Muscle of arm (tissue), 12 donors: ENCODE data around the gene CACNB1. TPM values are rescaled to one million over a fixed set of nuclear protein-coding genes. Genes with fewer than 3 reads are reported as not detected.

ENCODE experiments used
- DNase-seq: peaks from one replicate; pipeline ENCODE4 v3.0.0-alpha.2; 2013
- polyA plus RNA-seq, 12 donors: library from polyadenylated mRNA; unstranded; fragments of 120-200 nt; gene quantifications; one replicate each; pipeline ENCODE4 v1.2.1, GENCODE V29; 2013; ENCODE audit not compliant: insufficient read length in 12 of 12

Gene CACNB1
- polyA plus RNA-seq, 12 donors: 97.2 to 262 (median 162) TPM; not detected in 1

DNA sequence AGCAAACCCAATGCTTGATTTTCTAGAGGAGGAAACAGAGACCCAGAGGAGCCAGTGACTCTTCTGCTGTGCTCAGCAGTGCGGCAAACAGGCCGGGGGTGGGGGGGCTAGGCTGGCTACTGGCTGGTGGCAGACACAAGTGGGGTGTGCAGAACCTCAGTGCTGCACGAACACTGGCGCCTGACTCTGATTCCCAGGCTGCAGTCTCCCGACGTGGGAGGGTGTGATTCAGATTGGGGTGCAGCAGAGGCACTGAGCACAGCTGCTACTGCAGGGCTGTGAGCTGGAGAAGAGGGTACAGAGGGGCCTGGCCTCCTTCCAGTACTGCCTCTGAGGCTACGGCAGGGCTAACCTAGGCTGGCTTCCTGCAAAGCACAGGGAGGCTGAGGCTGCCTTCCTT lies 10.7 kb upstream of the CACNB1 start:
- no peak for DNase-seq

DNA sequence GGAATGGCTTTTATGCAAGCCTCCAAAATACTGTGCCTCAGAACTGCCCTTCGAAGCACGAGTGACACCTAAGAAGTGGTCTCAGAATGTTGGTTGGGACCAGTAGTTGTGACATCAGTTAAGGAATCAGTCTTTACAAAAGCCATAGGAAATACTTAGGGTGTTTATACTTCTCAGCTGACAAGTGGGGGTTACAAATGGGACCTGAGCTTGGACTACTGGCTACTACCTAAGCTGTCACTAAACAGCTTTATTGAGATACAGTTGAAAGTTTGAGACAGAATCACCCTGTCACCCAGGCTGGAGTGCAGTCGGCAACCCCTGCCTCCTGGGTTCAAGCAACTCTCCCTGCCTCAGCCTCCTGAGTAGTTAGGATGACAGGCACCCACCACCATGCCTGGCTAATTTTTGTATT lies 7.7 kb upstream of the CACNB1 start:
- DNase-seq: no peak

DNA sequence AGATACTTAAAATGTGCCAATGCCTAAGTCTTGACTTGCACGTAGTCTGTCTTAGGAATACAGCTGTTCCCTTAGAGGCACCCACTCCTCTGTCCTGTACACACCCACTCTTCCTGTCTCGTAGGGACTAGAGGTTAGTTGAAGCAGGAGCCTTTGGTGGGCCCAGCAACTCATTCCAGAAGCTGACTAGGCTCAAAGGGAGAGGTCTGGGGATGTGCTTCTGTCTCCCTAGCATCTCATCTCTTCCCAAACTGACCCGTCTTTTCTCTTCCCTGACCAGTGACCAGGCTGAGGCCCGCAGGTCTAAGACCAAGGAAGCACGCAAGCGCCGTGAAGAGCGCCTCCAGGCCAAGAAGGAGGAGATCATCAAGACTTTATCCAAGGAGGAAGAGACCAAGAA lies 6.8 kb upstream of the CACNB1 start:
- DNase-seq: no peak

DNA sequence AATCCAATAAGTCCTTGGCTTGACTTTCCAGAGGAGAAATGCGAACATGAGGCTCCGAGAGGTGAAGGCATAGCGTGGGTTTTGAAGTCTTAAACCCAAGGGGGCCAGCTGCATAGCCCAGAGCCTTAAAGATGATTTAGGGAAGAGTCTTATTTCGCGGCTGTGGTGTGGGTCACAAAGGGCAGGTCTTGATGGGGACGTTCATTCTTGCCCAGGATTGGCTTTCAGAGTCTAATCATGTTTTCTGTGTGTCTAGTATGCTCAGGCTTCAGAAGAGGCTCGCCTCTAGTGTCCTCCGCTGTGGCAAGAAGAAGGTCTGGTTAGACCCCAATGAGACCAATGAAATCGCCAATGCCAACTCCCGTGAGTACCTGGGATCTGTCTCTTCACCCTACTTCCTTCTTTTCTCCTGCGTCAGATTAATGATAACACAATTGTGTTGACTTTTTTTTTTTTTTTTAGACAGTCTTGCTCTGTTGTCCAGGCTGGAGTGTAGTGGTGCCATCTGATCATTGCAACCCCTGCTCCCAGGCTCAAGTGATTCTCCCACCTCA lies 3.6 kb upstream of the CACNB1 start:
- no peak for DNase-seq

DNA sequence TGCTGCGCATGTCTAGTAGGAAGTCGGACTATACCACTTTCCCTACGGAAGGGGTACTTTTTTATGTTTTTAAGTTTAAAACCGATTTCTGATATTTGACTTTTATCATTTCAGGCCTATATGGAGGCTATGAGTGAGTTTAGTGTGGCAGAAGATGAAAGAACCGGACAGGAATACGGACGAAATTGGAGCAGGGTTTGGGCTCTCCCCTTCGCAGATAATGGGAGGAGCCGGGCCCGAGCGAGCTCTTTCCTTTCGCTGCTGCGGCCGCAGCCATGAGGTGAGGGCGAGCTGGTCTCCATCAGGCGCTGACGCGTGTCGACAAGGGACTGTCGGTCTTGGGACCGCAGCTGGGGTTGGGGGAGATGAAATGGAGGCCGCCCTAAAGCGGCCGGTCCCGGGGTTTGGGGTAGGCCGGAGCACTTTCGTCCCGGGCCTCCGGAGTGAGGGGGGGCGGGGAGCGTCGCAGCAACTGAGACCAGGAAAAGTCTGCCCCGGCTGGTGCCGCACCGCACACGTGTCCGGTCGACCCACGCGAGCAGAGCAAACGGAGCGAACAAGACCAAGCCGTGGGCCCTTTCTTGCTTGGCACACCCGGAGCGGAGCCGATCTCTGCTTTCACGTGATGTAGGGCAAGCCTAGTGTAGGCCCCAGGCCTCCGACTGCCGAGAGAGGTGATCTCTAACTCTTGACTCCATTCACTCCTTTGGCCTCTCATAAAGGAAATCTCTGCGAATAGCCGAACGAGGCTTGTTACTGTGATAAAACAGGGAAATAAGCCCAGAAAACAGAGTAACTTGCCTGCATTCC lies 2.8 kb upstream of the CACNB1 start, which contains the start of gene RPL19:
TSS of gene RPL19 (plus strand) at position 214 of the 810 bp plus-strand sequence. CDS start at position 276, 62 bp downstream.
- DNase-seq: peak; percentile 93

DNA sequence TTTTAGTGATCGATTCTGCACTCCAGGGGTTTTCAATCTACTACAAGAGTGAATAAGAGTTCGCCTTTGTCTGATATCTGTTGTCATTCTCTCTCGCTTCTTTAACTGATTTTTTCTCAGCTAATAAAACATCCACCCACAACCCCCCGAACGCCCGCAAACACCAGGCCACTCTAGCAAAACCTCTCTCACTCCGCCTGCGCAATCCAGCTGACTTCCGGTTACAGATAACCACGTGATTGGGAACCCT lies 2.3 kb upstream of the CACNB1 start:
- no peak for DNase-seq

DNA sequence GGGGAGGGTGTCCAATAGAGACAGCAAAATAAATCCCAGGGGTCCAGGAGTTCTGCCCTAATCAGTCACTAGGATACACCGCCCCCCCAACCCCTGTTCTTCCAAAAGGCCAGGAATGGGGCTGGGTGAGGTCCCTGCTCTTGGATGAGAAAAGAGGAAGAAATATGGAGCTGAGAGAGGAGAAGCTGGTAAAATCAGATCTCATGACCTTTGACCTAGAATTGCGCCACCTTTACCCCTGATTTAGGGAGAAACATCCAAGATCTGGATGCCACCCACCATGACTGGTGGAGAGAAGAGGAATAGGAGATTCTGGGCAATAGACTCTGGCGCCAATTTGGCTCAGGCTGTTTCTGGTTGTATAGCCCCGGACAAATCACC lies 707 bp upstream of the CACNB1 start:
- DNase-seq: no peak

DNA sequence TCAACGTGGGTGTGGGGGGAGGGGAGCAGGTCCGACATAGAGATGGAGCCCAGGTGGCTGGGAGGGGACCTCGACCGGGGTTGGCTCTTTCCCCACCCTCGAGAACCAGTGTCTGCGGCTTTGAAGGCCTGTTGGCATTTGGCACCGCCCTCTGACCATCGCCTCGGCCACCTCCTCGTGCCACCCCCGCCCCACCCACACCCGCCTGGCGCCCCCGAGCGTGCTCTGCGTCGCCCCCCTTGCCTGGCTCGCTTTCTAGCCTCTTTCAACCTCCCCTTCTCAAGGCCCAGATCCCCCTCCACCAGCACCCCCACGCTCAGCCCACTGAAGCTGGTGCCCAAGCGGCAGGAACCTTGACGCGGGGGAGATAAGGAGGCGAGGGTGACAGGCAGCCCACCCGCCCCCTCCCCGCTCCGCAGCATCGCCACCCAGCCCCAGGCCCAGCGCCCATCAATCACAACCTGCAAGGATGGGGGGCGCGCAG lies 619 bp downstream of the CACNB1 start:
- DNase-seq: no peak

DNA sequence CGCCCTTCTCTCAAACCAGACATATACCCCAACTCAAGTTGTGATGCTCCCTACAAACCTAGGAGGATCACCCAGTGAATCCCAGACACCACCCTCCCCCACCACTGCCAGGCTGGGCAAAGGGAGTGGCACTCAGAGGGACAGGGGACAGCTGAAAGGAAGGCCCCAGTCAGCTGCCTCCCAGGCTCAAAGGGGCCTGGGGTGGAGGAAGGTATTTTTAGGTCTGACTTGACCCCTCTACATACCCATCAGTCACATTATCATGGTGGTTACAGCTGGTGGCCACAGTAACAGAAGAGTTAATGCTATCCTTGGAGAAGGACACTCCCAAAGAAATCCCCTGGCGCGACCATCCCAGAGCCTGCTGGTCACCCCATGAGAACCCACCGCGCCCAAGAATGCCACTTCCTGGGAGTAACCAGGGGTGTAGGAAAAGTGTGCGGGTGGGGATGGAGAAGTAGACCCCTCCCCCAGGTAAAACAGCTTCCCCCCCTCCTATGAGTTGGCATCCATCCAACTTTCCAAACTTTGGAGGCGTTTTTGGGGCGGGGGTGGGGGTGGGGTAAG lies 1.1 kb downstream of the CACNB1 start:
- DNase-seq: peak; percentile 43

DNA sequence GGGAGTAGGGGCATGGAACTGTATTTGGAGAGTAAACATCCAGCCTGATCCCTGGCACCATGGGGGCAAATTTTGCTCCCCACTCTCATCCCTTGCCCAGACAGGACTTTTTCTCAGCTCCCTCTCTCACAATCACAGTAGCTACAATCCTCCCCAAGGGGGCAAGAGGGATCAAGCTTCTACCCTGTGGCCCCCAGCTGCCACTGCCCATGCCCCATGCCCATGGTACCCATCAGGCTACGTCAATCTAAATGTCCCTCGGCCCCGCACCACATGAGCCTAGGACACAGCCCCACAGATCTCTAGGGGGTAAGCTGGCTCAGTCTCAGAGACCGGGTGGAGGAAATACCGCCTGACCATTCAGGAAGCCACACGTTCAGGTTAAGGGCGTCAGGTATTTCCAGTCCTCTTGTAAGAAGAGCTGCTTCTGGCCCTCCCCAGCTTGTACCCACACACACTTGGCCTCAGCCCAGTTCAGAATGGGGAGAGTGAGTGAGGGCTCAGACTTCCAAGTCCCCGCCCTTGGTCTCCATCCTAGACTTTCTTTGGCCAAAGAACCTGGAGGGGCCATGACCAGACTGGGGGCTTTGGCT lies 1.8 kb downstream of the CACNB1 start:
- DNase-seq: no peak

DNA sequence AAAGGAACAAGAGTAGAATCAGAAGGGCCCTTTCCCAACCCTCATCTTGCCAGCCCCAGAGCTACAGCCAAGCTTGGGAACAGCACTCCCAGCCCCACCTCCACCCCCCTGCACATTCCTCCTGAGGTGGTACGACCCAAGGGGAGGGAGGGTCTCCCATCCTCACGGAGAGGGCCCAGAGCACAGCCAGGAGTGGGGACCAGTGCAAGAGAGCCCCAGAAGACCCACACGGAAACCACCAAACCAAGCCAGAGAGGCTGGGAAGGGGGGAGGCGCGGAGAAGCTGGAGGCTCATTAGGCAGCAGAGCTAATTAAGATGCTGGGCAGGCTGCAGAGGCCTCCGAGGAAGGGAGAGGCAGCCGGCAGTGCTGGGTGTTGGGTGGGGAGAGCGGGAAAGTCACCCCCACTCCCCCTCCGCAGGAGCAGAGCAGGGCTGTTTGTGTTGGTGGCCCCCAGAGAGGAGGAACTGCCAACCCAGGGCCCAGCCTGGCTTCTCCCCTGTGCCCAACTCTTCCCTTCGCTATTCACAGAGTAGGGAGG lies 2.4 kb downstream of the CACNB1 start:
- DNase-seq: no peak

DNA sequence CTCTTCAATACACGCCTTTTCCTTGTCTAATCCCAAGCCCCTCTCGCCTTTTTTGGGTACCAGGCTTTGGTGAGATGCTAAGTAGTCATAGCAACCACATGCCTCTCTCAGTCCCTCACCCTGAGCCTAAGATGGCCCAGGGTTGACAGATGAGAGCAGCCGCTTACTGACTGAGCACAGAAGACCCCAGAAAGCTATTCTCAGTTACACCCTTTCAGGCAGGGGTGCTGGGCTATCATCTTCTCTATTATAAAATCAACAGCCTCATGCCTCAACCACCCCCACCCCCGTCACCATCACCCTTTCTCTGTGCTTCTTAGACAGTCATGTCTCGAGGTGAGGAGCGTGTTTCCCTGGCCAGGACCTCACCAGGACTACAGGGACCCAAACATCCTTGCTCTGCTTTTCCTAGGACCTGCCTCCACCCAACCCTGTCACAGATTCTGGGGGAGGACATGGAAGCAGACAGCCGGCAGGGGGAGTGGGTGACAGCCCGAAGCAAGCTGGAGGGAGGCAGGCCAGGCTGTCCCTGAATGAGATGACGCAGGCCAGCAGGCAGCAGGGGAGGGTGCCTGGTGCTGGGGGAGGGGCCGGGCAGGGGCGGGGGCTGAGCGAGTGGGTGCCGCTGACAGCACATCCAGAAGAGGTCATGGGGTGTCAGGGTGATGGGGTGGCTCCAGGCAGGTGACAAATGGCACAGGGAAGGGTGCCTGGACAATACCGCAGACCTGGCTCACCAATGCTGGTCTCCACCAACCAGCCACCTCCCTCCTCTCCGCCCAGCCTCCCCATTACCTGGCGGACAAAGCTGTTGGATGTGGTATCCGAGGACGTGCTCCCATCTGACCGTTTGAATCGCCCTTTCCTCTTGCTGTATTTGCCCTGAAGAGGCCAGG lies 3.1 kb downstream of the CACNB1 start:
- peak; percentile 53 for DNase-seq

DNA sequence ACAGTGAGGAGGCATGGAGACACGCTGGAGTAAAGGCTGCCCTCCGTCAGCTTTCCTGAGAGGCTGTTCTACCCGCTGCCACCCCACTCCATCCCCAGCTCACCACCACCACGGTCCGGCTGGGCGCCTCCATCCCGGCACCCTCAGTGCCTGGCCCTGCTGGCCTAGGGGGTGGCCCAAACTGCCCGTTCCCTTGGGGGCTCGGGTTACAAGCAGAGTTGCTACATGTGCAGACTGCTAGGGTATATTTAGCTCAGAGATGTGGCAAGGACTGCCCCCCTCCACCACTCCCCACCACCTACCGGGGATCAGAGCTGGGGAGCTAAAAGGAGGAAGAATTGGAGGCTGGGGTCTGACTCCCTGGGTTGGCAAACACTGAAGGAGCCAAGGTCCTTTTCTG lies 4.1 kb downstream of the CACNB1 start:
- no peak for DNase-seq

DNA sequence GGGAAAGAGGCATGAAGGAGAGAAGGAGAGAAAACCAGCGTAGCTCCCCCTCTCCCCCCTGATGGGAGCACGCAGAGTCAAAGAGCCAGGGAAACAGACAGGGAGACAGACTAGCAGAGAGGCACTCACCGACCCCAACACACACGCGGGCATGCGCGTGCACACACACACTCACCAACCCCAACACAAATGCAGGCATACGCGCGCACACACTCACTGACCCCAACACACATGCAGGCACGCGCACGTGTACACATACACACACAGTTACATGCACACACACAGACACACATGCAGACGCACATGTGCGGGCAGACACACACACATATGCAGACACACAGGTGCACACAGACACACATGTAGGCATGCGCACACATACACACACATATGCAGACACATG lies 4.6 kb downstream of the CACNB1 start:
- DNase-seq: no peak

DNA sequence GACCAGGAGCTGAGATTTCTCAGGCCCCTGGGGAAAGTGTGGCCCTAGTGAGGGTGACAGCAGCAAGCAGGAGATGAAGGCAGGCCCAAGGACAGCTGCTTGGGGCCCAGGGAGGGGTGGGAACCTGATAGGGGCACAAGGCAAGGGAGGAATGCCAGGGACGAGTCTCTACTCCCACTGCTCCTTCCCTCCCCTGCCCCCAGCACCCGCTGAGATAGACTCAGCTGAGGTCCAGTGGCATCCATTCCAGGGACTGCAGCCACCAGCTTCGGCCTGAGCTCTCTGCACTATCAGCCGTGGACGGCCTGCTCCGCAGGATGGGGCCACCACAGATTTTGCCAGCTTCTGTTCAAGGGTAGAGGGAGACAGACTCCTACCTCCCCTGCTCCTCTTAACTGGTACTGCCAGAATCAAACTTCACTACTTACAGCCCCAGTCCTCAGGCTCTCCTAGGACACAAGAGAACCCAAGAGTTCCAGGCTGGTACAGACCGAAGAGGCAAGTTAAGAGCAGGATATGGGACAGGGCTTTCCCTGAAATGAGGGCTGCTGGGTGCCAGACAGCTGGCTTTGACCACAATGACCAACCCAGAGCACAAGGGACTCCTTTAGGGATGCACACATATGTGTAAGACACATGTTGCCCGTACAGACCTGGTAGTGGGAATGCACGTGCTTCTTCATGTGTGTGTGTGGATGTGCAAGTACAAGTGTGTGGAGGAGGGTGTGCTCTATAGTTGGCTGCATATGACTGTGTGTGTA lies 5.5 kb downstream of the CACNB1 start:
- no peak for DNase-seq

DNA sequence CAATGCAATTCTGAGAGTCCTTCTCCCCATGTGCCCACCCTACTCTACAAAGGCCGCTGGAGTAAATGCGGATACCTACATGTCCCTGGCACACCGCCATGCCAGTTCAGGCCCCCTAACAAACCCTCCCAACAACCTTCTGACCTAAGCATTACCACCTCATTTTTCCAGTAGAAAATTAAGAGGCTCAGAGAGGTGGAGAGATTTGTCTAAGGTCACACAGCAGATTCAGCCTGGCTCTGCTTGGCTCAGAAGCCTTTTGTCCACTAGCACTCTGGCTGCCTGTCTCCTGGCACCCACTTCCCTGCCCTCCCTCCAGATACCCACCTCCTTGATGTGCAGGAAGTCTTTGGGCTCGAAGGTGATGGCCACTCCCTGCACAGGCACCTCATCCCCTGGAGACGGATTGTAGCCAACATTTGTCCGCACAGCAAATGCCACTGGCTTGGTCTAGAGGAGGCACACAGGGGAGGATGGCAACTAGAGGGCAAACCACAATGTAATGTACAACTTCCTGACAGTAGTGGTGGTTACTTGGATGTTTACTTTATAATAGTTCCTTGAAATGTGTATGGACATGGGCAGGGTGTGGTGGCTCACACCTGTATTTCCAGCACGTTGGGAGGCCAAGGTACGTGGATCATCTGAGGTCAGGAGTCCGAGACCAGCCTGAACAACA lies 10.2 kb downstream of the CACNB1 start:
- no peak for DNase-seq

DNA sequence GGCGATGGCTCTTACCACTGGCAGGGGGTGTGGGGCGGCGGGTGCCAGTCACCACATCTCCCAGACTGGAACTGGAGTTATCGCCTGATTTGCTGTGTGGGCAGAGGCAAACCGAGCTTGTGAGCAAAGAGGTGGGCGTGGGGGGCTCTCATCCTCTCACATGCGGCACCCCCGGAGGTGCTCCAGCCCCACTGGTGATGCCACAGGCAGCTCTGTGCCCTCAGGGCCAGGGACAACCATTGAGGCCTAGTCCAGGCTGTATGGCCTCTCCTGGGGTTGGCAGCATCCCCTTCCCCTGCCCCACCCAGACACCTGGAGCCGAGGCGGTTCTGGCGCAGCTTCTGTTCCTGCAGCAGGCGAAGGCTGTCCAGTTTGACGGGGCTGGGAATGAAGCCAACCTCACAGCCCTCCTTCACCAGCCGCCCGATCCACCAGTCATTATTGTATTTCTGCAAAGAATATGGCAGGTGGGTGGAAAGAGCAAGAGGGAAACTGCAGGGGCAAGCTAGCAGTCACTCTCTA lies 10.9 kb downstream of the CACNB1 start:
- no peak for DNase-seq

DNA sequence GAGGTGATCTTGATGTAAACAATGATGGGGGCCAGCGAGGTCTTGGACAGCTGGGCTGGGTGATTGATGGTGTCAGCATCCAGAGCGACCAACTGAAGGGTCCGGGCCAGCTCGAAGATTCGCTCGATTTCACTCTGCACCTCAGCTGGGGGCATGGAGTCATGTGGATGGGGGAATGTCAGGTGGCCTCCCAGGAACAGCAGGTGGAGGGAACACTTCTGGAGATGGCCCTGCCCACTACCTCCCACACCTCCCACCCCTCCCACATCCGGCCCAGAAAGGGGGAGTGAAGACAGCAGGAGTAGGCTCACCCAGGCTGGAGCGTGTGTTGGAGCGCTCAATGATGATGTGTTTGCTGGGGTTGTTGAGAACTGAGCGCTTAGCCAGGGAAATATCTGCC lies 13.7 kb downstream of the CACNB1 start:
- DNase-seq: no peak

DNA sequence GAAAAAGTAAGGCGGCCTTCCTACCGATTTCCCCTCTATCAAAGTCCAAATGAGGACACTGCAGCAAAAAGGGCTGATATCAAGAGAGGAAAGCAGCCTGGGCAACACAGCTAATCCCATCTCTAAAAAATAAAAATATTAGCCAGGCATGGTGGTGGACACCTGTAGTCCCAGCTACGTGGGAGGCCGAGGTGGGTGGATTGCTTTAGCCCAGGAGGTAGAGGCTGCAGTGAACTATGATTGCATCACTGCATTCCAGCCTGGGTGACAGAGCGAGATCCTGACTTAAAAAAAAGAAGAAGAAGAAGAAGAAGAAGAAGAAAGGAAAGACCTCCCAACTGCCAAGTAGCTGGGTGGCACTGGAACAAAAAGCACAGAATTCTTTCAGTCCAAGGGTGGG lies 14.4 kb downstream of the CACNB1 start:
- DNase-seq: no peak

DNA sequence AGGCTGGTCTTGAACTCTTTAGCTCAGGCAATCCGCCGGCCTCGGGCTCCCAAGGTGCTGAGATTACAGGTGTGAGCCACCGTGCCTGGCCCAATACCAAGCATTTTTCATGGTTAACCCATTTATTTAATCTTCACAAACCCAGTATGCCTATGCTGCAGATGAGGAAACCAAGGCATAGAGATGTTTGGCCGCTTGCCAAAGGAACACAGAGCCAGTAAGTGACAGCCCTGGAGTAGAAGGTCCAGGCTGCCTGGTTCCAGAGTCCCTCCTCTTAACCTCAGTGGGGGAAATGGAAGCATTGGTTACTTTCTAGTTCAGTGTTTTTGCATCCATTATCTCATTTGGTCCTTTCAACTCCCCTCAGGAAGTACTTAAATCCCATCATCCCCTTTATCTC lies 16.2 kb downstream of the CACNB1 start:
- DNase-seq: no peak
